K562 (cell line): Measurements from ENCODE around the gene MAP3K19. TPM values are rescaled to one million over a fixed set of nuclear protein-coding genes. Genes with fewer than 3 reads are reported as not detected.

Experiments
- CSDE1 ChIP-seq, 2 experiments: fragments of 450-650 bp; IDR thresholded peaks; 2 replicates each; pipeline ENCODE4 v1.6.1; 2016; ENCODE audit warnings: mild to moderate bottlenecking in 1 of 2
- FOXJ3 ChIP-seq: sonication (generic); formaldehyde crosslinking; IDR thresholded peaks from 2 replicates; pipeline ENCODE4 v1.4.0; 2020; ENCODE audit warnings: mild to moderate bottlenecking, missing genetic modification reagents
- IRF1 ChIP-seq: sonication (generic); formaldehyde crosslinking; IDR thresholded peaks from 2 replicates; pipeline ENCODE4 v1.8.0; 2022; ENCODE audit warnings: missing genetic modification reagents, mild to moderate bottlenecking, borderline replicate concordance
- JUND ChIP-seq, 2 experiments: IDR thresholded peaks; 2 replicates in 1 of 2; 3 replicates in 1 of 2; pipeline ENCODE4 v1.6.1; 2011; ENCODE audit warnings: borderline replicate concordance in 2 of 2, low read depth in 2 of 2, low read length in 2 of 2, improper control_type of control experiment in 1 of 2, missing biosample characterization in 1 of 2, missing genetic modification characterization in 1 of 2, missing genetic modification reagents in 1 of 2
- KDM5B ChIP-seq: fragments of 200-600 bp; sonication (generic); IDR thresholded peaks from 2 replicates; pipeline ENCODE4 v1.6.1; 2012; ENCODE audit warnings: low read depth, mild to moderate bottlenecking, moderate library complexity, low read length, control low read depth, inconsistent platforms; ENCODE audit not compliant: insufficient replicate concordance
- L3MBTL2 ChIP-seq: fragments of 450-650 bp; IDR thresholded peaks from 2 replicates; pipeline ENCODE4 v1.6.1; 2016; ENCODE audit warnings: mild to moderate bottlenecking, moderate library complexity
- MAFK ChIP-seq: IDR thresholded peaks from 2 replicates; pipeline ENCODE4 v1.6.1; 2011; ENCODE audit warnings: low read length, improper control_type of control experiment
- MBD1 ChIP-seq: fragments of 250-450 bp; sonication (Bioruptor Pico); IDR thresholded peaks from 2 replicates; pipeline ENCODE4 v1.8.0; 2022; ENCODE audit warnings: inconsistent platforms
- NCOA2 ChIP-seq, 2 experiments: fragments of 450-650 bp; IDR thresholded peaks; 2 replicates each; pipeline ENCODE4 v1.6.1; 2018; ENCODE audit warnings: mild to moderate bottlenecking in 2 of 2, moderate library complexity in 1 of 2; ENCODE audit not compliant: partially characterized antibody in 2 of 2
- NCOA6 ChIP-seq: fragments of 450-650 bp; IDR thresholded peaks from 2 replicates; pipeline ENCODE4 v1.6.1; 2017; ENCODE audit warnings: mild to moderate bottlenecking
- NFRKB ChIP-seq: fragments of 450-650 bp; IDR thresholded peaks from 2 replicates; pipeline ENCODE4 v1.6.1; 2016; ENCODE audit warnings: low read depth
- PHB ChIP-seq: fragments of 250-450 bp; sonication (Bioruptor Pico); IDR thresholded peaks from 2 replicates; pipeline ENCODE4 v1.5.0; 2021
- PHF8 ChIP-seq: fragments of 200-600 bp; sonication (generic); IDR thresholded peaks from 2 replicates; pipeline ENCODE4 v1.6.1; 2012; ENCODE audit warnings: mixed run types, mild to moderate bottlenecking, inconsistent platforms, low read length, moderate library complexity, borderline replicate concordance
- RFX7 ChIP-seq: fragments of 250-450 bp; sonication (Bioruptor Pico); IDR thresholded peaks from 2 replicates; pipeline ENCODE4 v1.5.1; 2021; ENCODE audit warnings: mild to moderate bottlenecking
- SAFB ChIP-seq: fragments of 200-400 bp; formaldehyde crosslinking; IDR thresholded peaks from 2 replicates; pipeline ENCODE4 v1.6.1; 2017; ENCODE audit warnings: low read depth, low read length, borderline replicate concordance
- SMAD4 ChIP-seq: fragments of 250-450 bp; sonication (Bioruptor Pico); conservative IDR thresholded peaks from 2 replicates; pipeline ENCODE4 v1.8.0; 2021; ENCODE audit warnings: inconsistent platforms, mild to moderate bottlenecking, moderate library complexity
- TAF1 ChIP-seq: IDR thresholded peaks from 2 replicates; pipeline ENCODE4 v1.6.1; 2011; ENCODE audit warnings: mild to moderate bottlenecking, low read length, moderate library complexity; ENCODE audit not compliant: insufficient read depth, control insufficient read depth, severe bottlenecking; ENCODE audit errors: extremely low read depth
- YY1 ChIP-seq, 3 experiments: IDR thresholded peaks; 2 replicates each; pipeline ENCODE4 v1.6.1; 2011; ENCODE audit warnings: low read length in 2 of 3, mild to moderate bottlenecking in 2 of 3, moderate library complexity in 2 of 3, borderline replicate concordance in 1 of 3, control low read depth in 1 of 3, low read depth in 1 of 3; ENCODE audit not compliant: insufficient read depth in 3 of 3, insufficient replicate concordance in 2 of 3, control insufficient read depth in 1 of 3, insufficient read length in 1 of 3; ENCODE audit errors: extremely low read depth in 1 of 3
- ZNF121 ChIP-seq: sonication (generic); formaldehyde crosslinking; conservative IDR thresholded peaks from 2 replicates; pipeline ENCODE4 v1.8.0; 2022; ENCODE audit warnings: missing genetic modification reagents
- ZNF668 ChIP-seq: fragments of 250-450 bp; sonication (Bioruptor Pico); IDR thresholded peaks from 2 replicates; pipeline ENCODE4 v1.8.0; 2022; ENCODE audit warnings: mild to moderate bottlenecking, inconsistent platforms
- polyA plus RNA-seq, 8 experiments: library from polyadenylated mRNA; depleted of rRNA in 4 of 8; stranded (reverse) in 5 of 8; unstranded in 3 of 8; fragments of >200 nt; fragmentation: Nextera tagmentation in 2 of 8; fragmentation: Illumina TruSeq in 1 of 8; extraction: Ambion mirVana in 2 of 8; extraction: Trizol in 1 of 8; gene quantifications; 2 replicates each; pipeline versions ENCODE4 v1.2.1 to v1.2.3, GENCODE V29; 2011 to 2014; ENCODE audit warnings: inconsistent platforms in 1 of 8, missing spikeins in 1 of 8
- total RNA-seq, 7 experiments: library from RNA; depleted of rRNA in 6 of 7; stranded (reverse); fragments of >200 nt in 6 of 7; fragmentation: Illumina TruSeq in 2 of 7; extraction: Trizol in 2 of 7; gene quantifications; 2 replicates each; pipeline versions ENCODE4 v1.2.1 to v1.2.3, GENCODE V29; 2011 to 2021; ENCODE audit warnings: low replicate concordance in 1 of 7
- TF ChIP-seq, protein P1 (sequence below), 2 experiments: IDR thresholded peaks in 1 of 2; conservative IDR thresholded peaks in 1 of 2; 2 replicates each; pipeline ENCODE4 v1.6.1; 2016; ENCODE audit warnings: low read depth in 2 of 2, mild to moderate bottlenecking in 1 of 2, missing compliant biosample characterization in 1 of 2, missing genetic modification characterization in 1 of 2, moderate library complexity in 1 of 2

MAP3K19 gene
- total and polyA plus RNA-seq, 9 of the 15 experiments (the other 6 are each of a cell fraction or from before 2014, with no cell fraction given), result 0.29 TPM; not detected in 8

DNA sequence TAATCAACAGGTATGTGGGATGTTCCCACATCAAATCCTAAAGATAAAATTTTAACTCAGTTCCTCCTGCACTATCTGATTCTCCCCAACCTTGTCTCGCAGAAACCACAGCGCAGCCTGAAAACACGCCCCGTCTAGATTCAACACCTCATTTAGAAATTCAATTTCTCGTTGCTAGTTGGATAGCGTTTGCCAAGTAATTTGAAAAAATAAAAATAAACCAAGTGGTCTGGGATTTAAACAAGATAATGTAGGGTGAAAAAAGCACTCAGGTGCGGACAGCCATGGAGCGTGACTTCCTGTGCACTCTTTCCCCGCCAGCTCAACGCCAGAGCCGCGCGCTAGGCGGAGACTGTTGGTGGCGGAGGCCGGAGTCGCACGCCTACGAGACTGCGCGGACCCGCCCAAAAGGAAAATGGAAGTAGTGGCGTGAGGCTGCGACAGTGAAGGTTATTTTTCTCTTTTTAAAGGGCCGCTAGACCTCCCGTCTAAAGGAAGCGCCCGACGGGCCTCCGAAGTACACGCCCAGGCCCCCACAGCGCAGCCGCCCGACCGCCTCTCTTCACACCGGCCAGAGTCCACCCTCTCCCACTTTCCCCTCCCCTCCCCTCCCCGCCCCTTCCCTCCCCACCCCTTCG, 129.2 kb downstream of the MAP3K19 start (continued):
- TF ChIP-seq FOXJ3 (CRISPR knock-in tag), result no peak
- no peak for TF ChIP-seq CSDE1 (IDR thresholded peaks at IDR 0.05)
- peak; percentile 48; the same call in 1 of the 2 replicates for TF ChIP-seq NCOA6
- TF ChIP-seq SAFB, result peak; percentile 26; the same call in 1 of the 2 replicates
- peak; percentile 50; the same call in 1 of the 2 replicates for TF ChIP-seq JUND (IDR thresholded peaks at IDR 0.05; ENCODE audit: borderline replicate concordance, low read depth, low read length)
- TF ChIP-seq JUND (tag; IDR thresholded peaks at IDR 0.05; ENCODE audit: borderline replicate concordance, low read depth, low read length), result no peak; the same call in 2 of the 3 replicates
- TF ChIP-seq YY1 (IDR thresholded peaks at IDR 0.05; ENCODE audit: borderline replicate concordance in 1 of 3, control insufficient read depth in 1 of 3, extremely low read depth in 1 of 3, insufficient read depth in 3 of 3, insufficient read length in 1 of 3, insufficient replicate concordance in 2 of 3, low read depth in 1 of 3, low read length in 2 of 3), result peak; percentile 23 to 83 (median 79)
- TF ChIP-seq L3MBTL2, result no peak
- peak; percentile 4 for TF ChIP-seq NFRKB
- TF ChIP-seq ZNF668 (CRISPR knock-in tag), result no peak
- TF ChIP-seq, protein P1, sequence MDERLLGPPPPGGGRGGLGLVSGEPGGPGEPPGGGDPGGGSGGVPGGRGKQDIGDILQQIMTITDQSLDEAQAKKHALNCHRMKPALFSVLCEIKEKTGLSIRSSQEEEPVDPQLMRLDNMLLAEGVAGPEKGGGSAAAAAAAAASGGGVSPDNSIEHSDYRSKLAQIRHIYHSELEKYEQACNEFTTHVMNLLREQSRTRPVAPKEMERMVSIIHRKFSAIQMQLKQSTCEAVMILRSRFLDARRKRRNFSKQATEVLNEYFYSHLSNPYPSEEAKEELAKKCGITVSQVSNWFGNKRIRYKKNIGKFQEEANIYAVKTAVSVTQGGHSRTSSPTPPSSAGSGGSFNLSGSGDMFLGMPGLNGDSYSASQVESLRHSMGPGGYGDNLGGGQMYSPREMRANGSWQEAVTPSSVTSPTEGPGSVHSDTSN (CRISPR knock-in tag; IDR thresholded peaks at IDR 0.05; ENCODE audit: low read depth), result no peak
- TF ChIP-seq, protein P1 (tag; conservative IDR thresholded peaks at IDR 0.05; ENCODE audit: low read depth), result no peak
- TF ChIP-seq RFX7 (CRISPR knock-in tag), result no peak
- TF ChIP-seq SMAD4 (CRISPR knock-in tag), result peak; percentile 80
- TF ChIP-seq NCOA2 (IDR thresholded peaks at IDR 0.05; ENCODE audit: partially characterized antibody in 2 of 2), result no peak
- TF ChIP-seq MBD1 (CRISPR knock-in tag), result no peak
- TF ChIP-seq MAFK, result no peak
- TF ChIP-seq TAF1, result peak; percentile 91
- TF ChIP-seq ZNF121 (CRISPR knock-in tag), result no peak
- no peak for TF ChIP-seq PHB (CRISPR knock-in tag)
- TF ChIP-seq IRF1 (CRISPR knock-in tag), result no peak
- TF ChIP-seq PHF8, result peak; percentile 65
- TF ChIP-seq KDM5B, result peak; percentile 74
